GM12878 (cell line): ENCODE measurements around the gene FHOD3. TPM values are rescaled to one million over a fixed set of nuclear protein-coding genes. Genes with fewer than 3 reads are reported as not detected.
A peak's percentile ranks its signal among the peaks of the same experiment; 100 is the strongest.

ENCODE experiments used
- ASH2L ChIP-seq: fragments of 300-600, 200-600 bp; sonication (generic); IDR thresholded peaks from 2 replicates; pipeline ENCODE4 v1.6.1; 2017; ENCODE audit warnings: low read depth, mild to moderate bottlenecking, borderline replicate concordance
- BACH1 ChIP-seq: fragments of 450-650 bp; IDR thresholded peaks from 2 replicates; pipeline ENCODE4 v1.6.1; 2017; ENCODE audit warnings: mild to moderate bottlenecking, borderline replicate concordance
- DPF2 ChIP-seq: fragments of 450-650 bp; IDR thresholded peaks from 2 replicates; pipeline ENCODE4 v1.6.1; 2017; ENCODE audit warnings: mild to moderate bottlenecking
- E2F4 ChIP-seq: IDR thresholded peaks from 2 replicates; pipeline ENCODE4 v1.6.1; 2012; ENCODE audit warnings: low read depth, low read length, improper control_type of control experiment
- ETV6 ChIP-seq, 2 experiments: fragments of 450-650 bp in 1 of 2; IDR thresholded peaks in 1 of 2; conservative IDR thresholded peaks in 1 of 2; 2 replicates each; pipeline ENCODE4 v1.6.1; 2014; ENCODE audit warnings: antibody characterized with exemption in 1 of 2, borderline replicate concordance in 1 of 2, low read depth in 1 of 2, mild to moderate bottlenecking in 1 of 2, moderate library complexity in 1 of 2
- GABPA ChIP-seq: IDR thresholded peaks from 2 replicates; pipeline ENCODE4 v1.6.1; 2014; ENCODE audit warnings: antibody characterized with exemption, low read depth, mild to moderate bottlenecking, inconsistent platforms
- GATAD2B ChIP-seq: fragments of 450-650 bp; conservative IDR thresholded peaks from 2 replicates; pipeline ENCODE4 v1.6.1; 2017; ENCODE audit warnings: low read depth, mild to moderate bottlenecking, moderate library complexity
- IRF3 ChIP-seq: fragments of 450-650 bp; IDR thresholded peaks from 2 replicates; pipeline ENCODE4 v1.6.1; 2014; ENCODE audit warnings: mild to moderate bottlenecking
- KDM1A ChIP-seq: fragments of 200-600 bp; sonication (generic); IDR thresholded peaks from 2 replicates; pipeline ENCODE4 v1.6.1; 2016; ENCODE audit warnings: borderline replicate concordance
- MEF2B ChIP-seq: fragments of 450-650 bp; IDR thresholded peaks from 2 replicates; pipeline ENCODE4 v1.6.1; 2018; ENCODE audit warnings: mild to moderate bottlenecking, moderate library complexity; ENCODE audit not compliant: partially characterized antibody, poor library complexity, severe bottlenecking
- MYB ChIP-seq: fragments of 150-350 bp; IDR thresholded peaks from 2 replicates; pipeline ENCODE4 v1.6.1; 2014; ENCODE audit warnings: mild to moderate bottlenecking, low read depth, low read length, borderline replicate concordance
- PAX5 ChIP-seq: IDR thresholded peaks from 2 replicates; pipeline ENCODE4 v1.6.1; 2011; ENCODE audit warnings: low read depth, low read length, borderline replicate concordance
- RUNX3 ChIP-seq: IDR thresholded peaks from 2 replicates; pipeline ENCODE4 v1.6.1; 2012; ENCODE audit warnings: low read length, inconsistent platforms
- STAT3 ChIP-seq: IDR thresholded peaks from 2 replicates; pipeline ENCODE4 v1.6.1; 2011; ENCODE audit warnings: low read depth, low read length, improper control_type of control experiment
- SUPT20H ChIP-seq: IDR thresholded peaks from 2 replicates; pipeline ENCODE4 v1.6.1; 2011; ENCODE audit warnings: low read depth, mild to moderate bottlenecking, low read length, moderate library complexity, borderline replicate concordance; ENCODE audit not compliant: control insufficient read depth
- SUZ12 ChIP-seq: fragments of 200-600 bp; sonication (generic); IDR thresholded peaks from one replicate; pipeline ENCODE4 v1.6.1; 2018; ENCODE audit warnings: antibody characterized with exemption, mild to moderate bottlenecking; ENCODE audit not compliant: unreplicated experiment
- TCF7 ChIP-seq: IDR thresholded peaks from 2 replicates; pipeline ENCODE4 v1.6.1; 2014; ENCODE audit warnings: antibody characterized with exemption, borderline replicate concordance
- ZBTB11 ChIP-seq: fragments of 450-650 bp; formaldehyde crosslinking; IDR thresholded peaks from 2 replicates; pipeline ENCODE4 v1.5.0; 2022; ENCODE audit warnings: mild to moderate bottlenecking, missing genetic modification characterization
- ZNF592 ChIP-seq: fragments of 450-650 bp; IDR thresholded peaks from 2 replicates; pipeline ENCODE4 v1.6.1; 2017; ENCODE audit warnings: mild to moderate bottlenecking, moderate library complexity
- polyA plus RNA-seq, 11 experiments: library from polyadenylated mRNA; depleted of rRNA in 4 of 11; unstranded in 6 of 11; stranded (reverse) in 5 of 11; fragments of >200 nt; fragmentation: Nextera tagmentation in 4 of 11; fragmentation: Illumina TruSeq in 1 of 11; extraction: Ambion mirVana in 4 of 11; extraction: Trizol in 1 of 11; gene quantifications; 1 replicate in 1 of 11; 2 replicates in 10 of 11; pipeline versions ENCODE4 v1.2.1 to v1.2.3, GENCODE V29; 2011 to 2016; ENCODE audit warnings: inconsistent platforms in 2 of 11, missing spikeins in 2 of 11, low read depth in 1 of 11
- total RNA-seq, 4 experiments: library from RNA; depleted of rRNA in 3 of 4; stranded (reverse); fragments of >200 nt in 3 of 4; fragmentation: Illumina TruSeq in 1 of 4; extraction: Trizol in 1 of 4; gene quantifications; 2 replicates each; pipeline versions ENCODE4 v1.2.1 to v1.2.3, GENCODE V29; 2013 to 2021

The FHOD3 gene
- total and polyA plus RNA-seq, 10 of the 15 experiments (the other 5 are each of a cell fraction or from before 2014, with no cell fraction given): 0.77 to 26.7 (median 10.4) TPM

- TF ChIP-seq IRF3: no peak
- TF ChIP-seq MEF2B: peak; percentile 36
- no peak for TF ChIP-seq SUZ12
- TF ChIP-seq ASH2L: no peak
- no peak for TF ChIP-seq ETV6 (conservative IDR thresholded peaks at IDR 0.05 in 1 of 2, IDR thresholded peaks at IDR 0.05 in 1 of 2; ENCODE audit: borderline replicate concordance in 1 of 2, low read depth in 1 of 2)
- 0 out of 2 replicates have a peak, but pooled peaks have one; percentile 25 for TF ChIP-seq ZNF592
- no peak for TF ChIP-seq GABPA
- TF ChIP-seq RUNX3: no peak; the same call in 1 of the 2 replicates
- no peak for TF ChIP-seq TCF7
- TF ChIP-seq STAT3: no peak
- no peak for TF ChIP-seq GATAD2B
- TF ChIP-seq PAX5: no peak
- no peak for TF ChIP-seq MYB
- TF ChIP-seq KDM1A: no peak
- TF ChIP-seq ZBTB11 (CRISPR knock-in tag): no peak
- TF ChIP-seq BACH1: no peak
- TF ChIP-seq E2F4: no peak
- peak; percentile 35; the same call in 1 of the 2 replicates for TF ChIP-seq DPF2
- no peak for TF ChIP-seq SUPT20H
Observed at GRCh38 chr18:36375118-36375517, 77.6 kb downstream of the FHOD3 start (continued).
